Panc1 (cell line): ENCODE measurements around the gene PXMP2. TPM values are rescaled to one million over a fixed set of nuclear protein-coding genes. Genes with fewer than 3 reads are reported as not detected.

Experiments used
- ATAC-seq: fragments of 200-7000 bp; cut with Tn5 transposase; 2 replicates; pipeline ENCODE4 v1.9.1; 2020; ENCODE audit warnings: mild to moderate bottlenecking, moderate library complexity
- BruUV-seq: library from RNA; stranded (reverse); fragments of 400-500 nt; replicated peaks from 2 replicates; lab custom pipeline; 2021; lab: Mats Ljungman, UMichigan
- CTCF ChIA-PET: fragments of 300-600 bp; sonication (Branson Sonifier 250); formaldehyde crosslinking; loops from one replicate; lab custom pipeline; 2022; ENCODE audit warnings: antibody characterized with exemption; lab: Charles Lee
- POLR2A ChIA-PET: fragments of 300-600 bp; sonication (Branson Sonifier 250); formaldehyde crosslinking; loops from one replicate; lab custom pipeline; 2022; ENCODE audit warnings: antibody characterized with exemption; lab: Charles Lee
- DNase-seq: peaks from one replicate; pipeline ENCODE4 v3.0.0-alpha.2; 2010; ENCODE audit warnings: low read depth, low spot score
- H3K27ac ChIP-seq: 2 replicates; pipeline ENCODE4 v1.5.1; 2011; ENCODE audit warnings: mild to moderate bottlenecking, low read length, inconsistent platforms
- H3K27me3 ChIP-seq: fragments of 200-500 bp; sonication (Bioruptor generic); 2 replicates; pipeline ENCODE4 v1.6.0; 2014; ENCODE audit warnings: low read length, inconsistent platforms; ENCODE audit not compliant: control insufficient read depth, insufficient read depth
- H3K36me3 ChIP-seq: fragments of 200-500 bp; sonication (Bioruptor generic); 2 replicates; pipeline ENCODE4 v1.5.1; 2014; ENCODE audit warnings: inconsistent platforms, mild to moderate bottlenecking, low read length, moderate library complexity; ENCODE audit not compliant: control insufficient read depth, insufficient read depth
- H3K4me1 ChIP-seq: 2 replicates; pipeline ENCODE4 v1.5.1; 2011; ENCODE audit warnings: inconsistent platforms, mild to moderate bottlenecking, low read length, moderate library complexity; ENCODE audit not compliant: control insufficient read depth, insufficient read depth
- H3K4me3 ChIP-seq, 2 experiments: 2 replicates each; pipeline ENCODE4 v1.5.1; 2011 to 2012; ENCODE audit warnings: low read depth in 2 of 2, low read length in 2 of 2, mild to moderate bottlenecking in 2 of 2, inconsistent platforms in 1 of 2, moderate library complexity in 1 of 2
- H3K9me3 ChIP-seq: fragments of 200-500 bp; sonication (Bioruptor generic); 2 replicates; pipeline ENCODE4 v1.5.1; 2014; ENCODE audit warnings: low read depth, mild to moderate bottlenecking, inconsistent platforms, low read length, moderate library complexity; ENCODE audit not compliant: control insufficient read depth, insufficient read depth
- POLR2AphosphoS5 ChIP-seq: IDR thresholded peaks from 2 replicates; pipeline ENCODE4 v1.6.1; 2012; ENCODE audit warnings: mild to moderate bottlenecking, low read depth, low read length, moderate library complexity
- SIN3A ChIP-seq: IDR thresholded peaks from 2 replicates; pipeline ENCODE4 v1.6.1; 2012; ENCODE audit warnings: low read depth, mild to moderate bottlenecking, low read length, moderate library complexity, borderline replicate concordance; ENCODE audit not compliant: insufficient read depth
- TCF7L2 ChIP-seq: IDR thresholded peaks from 2 replicates; pipeline ENCODE4 v1.6.1; 2011; ENCODE audit warnings: mild to moderate bottlenecking, low read depth, low read length, inconsistent platforms
- in situ Hi-C: cut with HindIII; loops from 2 replicates; pipeline ENCODE4 v1.10.0; 2016; ENCODE audit warnings: low sequenced_read_pairs, low pct_unique_long_range_greater_than_20kb
- intact Hi-C: fragments of 100-400 bp; cut with micrococcal nuclease; formaldehyde crosslinking; loops from one replicate; pipeline ENCODE4 v1.10.0; 2022; ENCODE audit not compliant: unreplicated experiment
- total RNA-seq: library from RNA; stranded (reverse); gene quantifications from one replicate; pipeline ENCODE4 v1.2.1, GENCODE V29; 2021; ENCODE audit not compliant: unreplicated experiment
- TF ChIP-seq, protein P1 (sequence below), 2 experiments: IDR thresholded peaks; 2 replicates each; pipeline ENCODE4 v1.6.1; 2011 to 2012; ENCODE audit warnings: low read depth in 2 of 2, control low read depth in 1 of 2, low read length in 1 of 2, mild to moderate bottlenecking in 1 of 2, moderate library complexity in 1 of 2; ENCODE audit not compliant: insufficient read depth in 1 of 2
- TF ChIP-seq, protein P2 (sequence below): fragments of 450-650 bp; IDR thresholded peaks from 2 replicates; pipeline ENCODE4 v1.5.1; 2017; ENCODE audit warnings: mild to moderate bottlenecking

Gene PXMP2
- total RNA-seq, 1 experiment from 2014 or later, result 21.3 TPM

DNA sequence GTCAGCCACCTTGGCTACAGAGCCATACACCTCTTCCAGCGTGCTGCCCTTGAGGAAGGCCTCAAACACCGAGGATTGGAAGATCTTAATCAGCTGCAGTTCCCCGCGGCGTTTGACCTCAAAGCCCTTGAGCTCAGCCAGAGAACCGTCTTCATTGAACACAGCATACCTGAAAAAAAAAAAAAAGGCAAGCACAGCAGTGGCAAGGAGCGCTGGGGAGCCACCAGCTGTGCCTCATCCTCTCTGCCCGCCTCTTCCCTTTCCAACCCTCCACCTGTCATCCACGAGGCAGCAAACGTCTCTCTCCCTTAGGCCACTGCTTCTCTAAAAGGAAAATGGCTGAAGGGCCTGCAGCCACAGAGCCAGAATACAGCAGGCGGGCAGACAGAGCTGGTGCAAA lies 26.4 kb upstream of the PXMP2 start:
- CTCF ChIA-PET, result no interaction called here
- no peak overlapping the region for H3K27ac ChIP-seq
- in situ Hi-C loops (no loop called here), intact Hi-C loops (no loop called here)
- no peaks in the 10 kb centered on the region for H3K4me1 ChIP-seq
- no peaks in the 10 kb centered on the region for H3K9me3 ChIP-seq
- peaks cover 31% of the 10 kb centered on the region for H3K36me3 ChIP-seq
- TF ChIP-seq, protein P1, sequence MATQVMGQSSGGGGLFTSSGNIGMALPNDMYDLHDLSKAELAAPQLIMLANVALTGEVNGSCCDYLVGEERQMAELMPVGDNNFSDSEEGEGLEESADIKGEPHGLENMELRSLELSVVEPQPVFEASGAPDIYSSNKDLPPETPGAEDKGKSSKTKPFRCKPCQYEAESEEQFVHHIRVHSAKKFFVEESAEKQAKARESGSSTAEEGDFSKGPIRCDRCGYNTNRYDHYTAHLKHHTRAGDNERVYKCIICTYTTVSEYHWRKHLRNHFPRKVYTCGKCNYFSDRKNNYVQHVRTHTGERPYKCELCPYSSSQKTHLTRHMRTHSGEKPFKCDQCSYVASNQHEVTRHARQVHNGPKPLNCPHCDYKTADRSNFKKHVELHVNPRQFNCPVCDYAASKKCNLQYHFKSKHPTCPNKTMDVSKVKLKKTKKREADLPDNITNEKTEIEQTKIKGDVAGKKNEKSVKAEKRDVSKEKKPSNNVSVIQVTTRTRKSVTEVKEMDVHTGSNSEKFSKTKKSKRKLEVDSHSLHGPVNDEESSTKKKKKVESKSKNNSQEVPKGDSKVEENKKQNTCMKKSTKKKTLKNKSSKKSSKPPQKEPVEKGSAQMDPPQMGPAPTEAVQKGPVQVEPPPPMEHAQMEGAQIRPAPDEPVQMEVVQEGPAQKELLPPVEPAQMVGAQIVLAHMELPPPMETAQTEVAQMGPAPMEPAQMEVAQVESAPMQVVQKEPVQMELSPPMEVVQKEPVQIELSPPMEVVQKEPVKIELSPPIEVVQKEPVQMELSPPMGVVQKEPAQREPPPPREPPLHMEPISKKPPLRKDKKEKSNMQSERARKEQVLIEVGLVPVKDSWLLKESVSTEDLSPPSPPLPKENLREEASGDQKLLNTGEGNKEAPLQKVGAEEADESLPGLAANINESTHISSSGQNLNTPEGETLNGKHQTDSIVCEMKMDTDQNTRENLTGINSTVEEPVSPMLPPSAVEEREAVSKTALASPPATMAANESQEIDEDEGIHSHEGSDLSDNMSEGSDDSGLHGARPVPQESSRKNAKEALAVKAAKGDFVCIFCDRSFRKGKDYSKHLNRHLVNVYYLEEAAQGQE (IDR thresholded peaks at IDR 0.05; ENCODE audit: insufficient read depth in 1 of 2, low read depth in 2 of 2, low read length in 1 of 2), result no peak
- TF ChIP-seq TCF7L2 (no peak), SIN3A (no peak), POLR2AphosphoS5 (no peak)
- TF ChIP-seq, protein P2, sequence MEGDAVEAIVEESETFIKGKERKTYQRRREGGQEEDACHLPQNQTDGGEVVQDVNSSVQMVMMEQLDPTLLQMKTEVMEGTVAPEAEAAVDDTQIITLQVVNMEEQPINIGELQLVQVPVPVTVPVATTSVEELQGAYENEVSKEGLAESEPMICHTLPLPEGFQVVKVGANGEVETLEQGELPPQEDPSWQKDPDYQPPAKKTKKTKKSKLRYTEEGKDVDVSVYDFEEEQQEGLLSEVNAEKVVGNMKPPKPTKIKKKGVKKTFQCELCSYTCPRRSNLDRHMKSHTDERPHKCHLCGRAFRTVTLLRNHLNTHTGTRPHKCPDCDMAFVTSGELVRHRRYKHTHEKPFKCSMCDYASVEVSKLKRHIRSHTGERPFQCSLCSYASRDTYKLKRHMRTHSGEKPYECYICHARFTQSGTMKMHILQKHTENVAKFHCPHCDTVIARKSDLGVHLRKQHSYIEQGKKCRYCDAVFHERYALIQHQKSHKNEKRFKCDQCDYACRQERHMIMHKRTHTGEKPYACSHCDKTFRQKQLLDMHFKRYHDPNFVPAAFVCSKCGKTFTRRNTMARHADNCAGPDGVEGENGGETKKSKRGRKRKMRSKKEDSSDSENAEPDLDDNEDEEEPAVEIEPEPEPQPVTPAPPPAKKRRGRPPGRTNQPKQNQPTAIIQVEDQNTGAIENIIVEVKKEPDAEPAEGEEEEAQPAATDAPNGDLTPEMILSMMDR, result no peak
- BruUV-seq, result no TSS peak
- DNase-seq, result no peak
- no peaks in the 10 kb centered on the region for H3K27me3 ChIP-seq
- no peak for ATAC-seq
- POLR2A ChIA-PET, result no interaction called here
- no peak overlapping the region for H3K4me3 ChIP-seq

DNA sequence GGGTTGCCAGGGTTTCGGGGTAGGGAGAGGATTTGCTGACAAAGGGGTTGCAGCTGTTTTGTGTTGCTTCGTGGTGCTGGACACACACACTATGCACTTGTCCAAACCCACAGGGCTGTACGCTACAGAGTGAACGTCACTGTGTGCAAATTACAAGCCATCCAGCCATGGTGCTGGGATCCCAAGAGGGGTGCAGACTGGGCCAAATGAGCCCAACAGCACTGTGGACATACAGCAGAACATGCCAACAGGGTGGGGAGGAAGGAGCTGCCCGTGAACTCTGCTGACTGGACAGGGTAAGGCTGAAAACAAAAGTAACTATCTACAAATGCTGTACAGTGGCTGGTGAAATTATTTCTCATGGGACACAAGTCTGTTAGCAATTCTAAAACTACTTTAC lies 25.4 kb upstream of the PXMP2 start:
- DNase-seq, result no peak
- no peak for ATAC-seq
- in situ Hi-C loops (no loop called here), intact Hi-C loops (no loop called here)
- no peaks in the 10 kb centered on the region for H3K9me3 ChIP-seq
- ChIA-PET CTCF (no interaction called here), POLR2A (no interaction called here)
- H3K36me3 ChIP-seq, result peaks cover 34% of the 10 kb centered on the region
- no peak for TF ChIP-seq POLR2AphosphoS5
- TF ChIP-seq, protein P2, result no peak
- TF ChIP-seq, protein P1 (IDR thresholded peaks at IDR 0.05; ENCODE audit: insufficient read depth in 1 of 2, low read depth in 2 of 2, low read length in 1 of 2), result no peak
- no peak for TF ChIP-seq TCF7L2
- no peak for TF ChIP-seq SIN3A
- H3K4me1 ChIP-seq, result no peaks in the 10 kb centered on the region
- H3K4me3 ChIP-seq, result no peak overlapping the region
- H3K27me3 ChIP-seq, result no peaks in the 10 kb centered on the region
- no peak overlapping the region for H3K27ac ChIP-seq
- no TSS peak for BruUV-seq
